Prostate gland (tissue), 2 donors: ENCODE results near the gene SNPH. TPM values are rescaled to one million over a fixed set of nuclear protein-coding genes. Genes with fewer than 3 reads are reported as not detected.
A peak's percentile ranks its signal among the peaks of the same experiment; 100 is the strongest.

Experiments
- DNase-seq: peaks from one replicate; pipeline ENCODE4 v3.0.0-alpha.2; 2019; ENCODE audit warnings: low spot score
- H3K27ac ChIP-seq, 2 donors: fragments of 200-600 bp; sonication (generic); 2 replicates each; pipeline ENCODE4 v1.5.1; 2017 to 2019
- H3K27me3 ChIP-seq: fragments of 200-600 bp; sonication (generic); replicated peaks from 2 replicates; pipeline ENCODE4 v1.5.1; 2019; ENCODE audit not compliant: insufficient read depth
- H3K36me3 ChIP-seq, 2 donors: fragments of 200-600 bp; sonication (generic); 1 replicate in 1 of 2; 2 replicates in 1 of 2; pipeline versions ENCODE4 v1.5.1 to v1.8.1; 2017 to 2019
- H3K4me1 ChIP-seq: fragments of 200-600 bp; sonication (generic); replicated peaks from 2 replicates; pipeline ENCODE4 v1.5.1; 2019
- H3K4me3 ChIP-seq, 2 donors: fragments of 200-600 bp; sonication (generic); 2 replicates each; pipeline ENCODE4 v1.5.1; 2017 to 2019
- H3K9me3 ChIP-seq: fragments of 200-600 bp; sonication (generic); 2 replicates; pipeline ENCODE4 v1.5.1; 2017
- CTCF ChIP-seq, 4 experiments: fragments of 200-600 bp in 2 of 4; fragments of 450-650 bp in 2 of 4; sonication (generic) in 2 of 4; IDR thresholded peaks; 1 replicate in 3 of 4; 2 replicates in 1 of 4; pipeline ENCODE4 v1.5.1; 2016 to 2019; ENCODE audit warnings: antibody characterized with exemption in 4 of 4, mild to moderate bottlenecking in 2 of 4, moderate library complexity in 2 of 4
- POLR2A ChIP-seq: fragments of 450-650 bp; IDR thresholded peaks from one replicate; pipeline ENCODE4 v1.6.1; 2016; ENCODE audit warnings: antibody characterized with exemption, mild to moderate bottlenecking
- POLR2AphosphoS5 ChIP-seq: sonication (generic); formaldehyde crosslinking; IDR thresholded peaks from one replicate; pipeline ENCODE4 v1.6.1; 2017; ENCODE audit warnings: antibody characterized with exemption
- WGBS: methylation state at CpG from one replicate; pipeline ENCODE4 v1.1.5; 2018; 5-methylcytosine and 5-hydroxymethylcytosine counted together
- intact Hi-C: fragments of 100-400 bp; cut with DNase I; formaldehyde crosslinking; loops from one replicate; pipeline ENCODE4 v1.14.2; 2022
- total RNA-seq, 2 donors: library from RNA; depleted of rRNA; stranded (reverse); fragments of >200 nt; gene quantifications; one replicate each; pipeline ENCODE4 v1.1.0, GENCODE V29; 2016

SNPH gene
- total RNA-seq, 2 donors from 2014 or later, result 4.5 to 12.3 TPM

- Histone ChIP-seq H3K27me3 (no peaks in the 10 kb centered on the region), H3K36me3 (no peaks in the 10 kb centered on the region), H3K4me1 (no peaks in the 10 kb centered on the region), H3K4me3 (no peak overlapping the region), H3K27ac (no peak overlapping the region), H3K9me3 (no peaks in the 10 kb centered on the region)
- no peak for TF ChIP-seq CTCF (IDR thresholded peaks at IDR 0.05)
- TF ChIP-seq POLR2A, result no peak
- no peak for TF ChIP-seq POLR2AphosphoS5
- 77% methylated on average over 6 of the region's 16 CpGs for WGBS
- no peak for DNase-seq
- intact Hi-C loops, result loop anchor here (2.0 kb wide), 1 partner anchor 124 kb away; no protein-coding TSS in a partner anchor
Observed at GRCh38 chr20:1312904-1313235, 46.8 kb downstream of the SNPH start.

- Histone ChIP-seq H3K4me1 (no peaks in the 10 kb centered on the region), H3K36me3 (no peaks in the 10 kb centered on the region), H3K9me3 (no peaks in the 10 kb centered on the region), H3K27me3 (no peaks in the 10 kb centered on the region), H3K27ac (no peak overlapping the region), H3K4me3 (peak overlapping the region in 1 of 2 donors; percentile 13)
- intact Hi-C loops, result loop anchor here (2.0 kb wide), 1 partner anchor 123 kb away; no protein-coding TSS in a partner anchor
- 14% methylated on average over 36 of the region's 38 CpGs for WGBS
- peak; percentile 93 to 100 (median 96) for TF ChIP-seq CTCF (IDR thresholded peaks at IDR 0.05)
- TF ChIP-seq POLR2A, result no peak
- TF ChIP-seq POLR2AphosphoS5, result peak; percentile 41
- peak; percentile 46 for DNase-seq
Observed at GRCh38 chr20:1313236-1313964, 47.3 kb downstream of the SNPH start.

DNA sequence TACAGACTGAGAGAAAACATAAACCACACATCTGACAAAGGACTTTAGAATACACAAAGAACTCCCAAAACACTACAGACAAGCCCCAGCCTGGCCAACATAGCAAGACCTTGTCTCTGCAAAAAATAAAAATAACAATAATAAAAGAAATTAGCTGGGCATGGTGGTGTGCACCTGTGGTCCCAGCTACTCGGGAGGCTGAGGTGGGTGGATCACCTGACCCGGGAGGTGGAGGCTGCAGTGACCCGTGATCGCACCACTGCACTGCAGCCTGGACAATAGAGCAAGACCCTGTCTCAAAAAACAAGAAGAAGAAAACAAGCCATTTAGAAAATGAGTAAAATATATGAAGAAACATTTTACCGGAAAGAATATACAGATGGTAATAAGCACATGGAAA is 49.7 kb downstream of the SNPH start:
- intact Hi-C loops, result no loop called here
- DNase-seq, result no peak
- no peaks in the 10 kb centered on the region for H3K9me3 ChIP-seq
- H3K27me3 ChIP-seq, result no peaks in the 10 kb centered on the region
- H3K4me1 ChIP-seq, result no peaks in the 10 kb centered on the region
- H3K36me3 ChIP-seq, result no peaks in the 10 kb centered on the region
- H3K4me3 ChIP-seq, result no peak overlapping the region
- no peak overlapping the region for H3K27ac ChIP-seq
- no peak for TF ChIP-seq CTCF (IDR thresholded peaks at IDR 0.05)
- no peak for TF ChIP-seq POLR2A
- no peak for TF ChIP-seq POLR2AphosphoS5
- 79% methylated on average over 5 of the region's 5 CpGs for WGBS

DNA sequence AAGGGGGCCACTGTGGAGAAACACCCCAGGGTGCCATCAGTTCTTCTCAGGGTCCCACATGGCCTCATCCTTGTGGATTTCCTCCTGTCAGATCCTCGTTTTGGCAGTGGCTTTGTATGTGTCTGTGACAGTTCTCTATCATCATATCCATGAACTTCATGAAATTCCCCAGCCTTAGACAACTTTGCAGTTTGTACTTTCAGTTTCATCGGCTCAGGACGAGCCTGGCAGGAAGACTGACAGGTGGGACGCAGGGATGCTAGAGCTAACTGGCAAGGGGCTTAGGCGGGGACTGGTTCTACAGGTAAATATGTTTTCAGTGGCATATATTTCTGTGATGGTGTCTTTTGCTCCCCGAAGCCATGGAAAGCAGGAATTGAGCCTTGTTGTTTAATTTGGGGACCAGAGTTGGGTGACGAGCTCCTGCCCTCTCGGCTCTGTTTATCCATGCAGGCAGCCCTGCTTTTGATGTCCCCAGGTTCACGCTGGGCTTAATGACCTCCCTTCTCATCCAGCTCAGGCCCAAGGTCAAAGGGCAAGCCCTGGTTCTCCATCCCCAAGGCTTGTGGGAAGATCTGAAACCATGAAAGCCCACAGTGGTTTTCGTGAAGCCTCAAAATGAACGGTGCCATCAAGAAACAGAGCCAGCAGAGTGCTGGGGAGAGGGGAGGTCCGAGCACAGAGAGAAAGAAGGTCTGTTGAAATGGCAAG is 51.6 kb downstream of the SNPH start:
- 45% methylated on average over 12 of the region's 12 CpGs for WGBS
- H3K27ac ChIP-seq, result no peak overlapping the region
- no peak for DNase-seq
- H3K36me3 ChIP-seq, result no peaks in the 10 kb centered on the region
- H3K9me3 ChIP-seq, result no peaks in the 10 kb centered on the region
- TF ChIP-seq POLR2A, result no peak
- no peak for TF ChIP-seq CTCF (IDR thresholded peaks at IDR 0.05)
- no peak for TF ChIP-seq POLR2AphosphoS5
- no peaks in the 10 kb centered on the region for H3K27me3 ChIP-seq
- no peak overlapping the region for H3K4me3 ChIP-seq
- H3K4me1 ChIP-seq, result no peaks in the 10 kb centered on the region
- intact Hi-C loops, result no loop called here

DNA sequence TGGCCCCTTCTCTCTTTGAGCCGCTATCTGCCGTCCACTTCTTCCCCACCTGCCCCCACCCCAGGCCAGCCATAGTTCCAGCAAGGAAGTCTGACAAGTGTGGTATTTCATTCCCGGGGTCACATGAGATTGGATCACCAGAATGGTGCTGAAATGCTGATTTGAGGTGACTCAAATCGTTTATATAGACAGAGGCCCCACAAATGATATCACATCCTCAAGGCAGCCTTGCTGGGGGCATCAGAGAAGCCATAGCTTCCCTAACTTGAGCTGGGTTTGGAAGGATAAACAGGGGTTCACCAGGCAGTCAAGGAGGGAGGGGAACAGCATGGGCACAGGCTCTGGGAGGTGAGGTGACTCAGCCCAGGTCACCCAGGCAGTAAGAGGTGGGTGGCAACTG is 53.0 kb downstream of the SNPH start:
- WGBS, result 82% methylated on average over 4 of the region's 4 CpGs
- no peaks in the 10 kb centered on the region for H3K27me3 ChIP-seq
- intact Hi-C loops, result no loop called here
- H3K36me3 ChIP-seq, result no peaks in the 10 kb centered on the region
- H3K4me1 ChIP-seq, result no peaks in the 10 kb centered on the region
- TF ChIP-seq POLR2AphosphoS5, result no peak
- DNase-seq, result no peak
- H3K27ac ChIP-seq, result no peak overlapping the region
- no peak overlapping the region for H3K4me3 ChIP-seq
- H3K9me3 ChIP-seq, result no peaks in the 10 kb centered on the region
